Liver (tissue), 3 donors: ENCODE data around the gene ADGRG2.

Source experiments
- FOXA1 ChIP-seq: IDR thresholded peaks from 2 replicates; pipeline ENCODE4 v1.6.1; 2016; ENCODE audit warnings: antibody characterized with exemption
- GABPA ChIP-seq, 2 donors: IDR thresholded peaks in 1 of 2; conservative IDR thresholded peaks in 1 of 2; 2 replicates each; pipeline ENCODE4 v1.6.1; 2016; ENCODE audit warnings: antibody characterized with exemption in 2 of 2, mild to moderate bottlenecking in 1 of 2, moderate library complexity in 1 of 2
- HNF4G ChIP-seq: IDR thresholded peaks from 2 replicates; pipeline ENCODE4 v1.6.1; 2016; ENCODE audit warnings: antibody characterized with exemption
- JUND ChIP-seq, 2 donors: IDR thresholded peaks; 2 replicates each; pipeline ENCODE4 v1.6.1; 2016; ENCODE audit warnings: antibody characterized with exemption in 2 of 2
- MAX ChIP-seq: IDR thresholded peaks from 2 replicates; pipeline ENCODE4 v1.6.1; 2016; ENCODE audit warnings: antibody characterized with exemption
- NR2F2 ChIP-seq: IDR thresholded peaks from 2 replicates; pipeline ENCODE4 v1.6.1; 2016; ENCODE audit warnings: antibody characterized with exemption
- RAD21 ChIP-seq, 2 donors: IDR thresholded peaks; 2 replicates each; pipeline ENCODE4 v1.6.1; 2016; ENCODE audit warnings: antibody characterized with exemption in 2 of 2, mild to moderate bottlenecking in 2 of 2
- RXRA ChIP-seq, 2 donors: IDR thresholded peaks; 2 replicates each; pipeline ENCODE4 v1.6.1; 2017 to 2018; ENCODE audit warnings: antibody characterized with exemption in 2 of 2, mild to moderate bottlenecking in 1 of 2
- SP1 ChIP-seq: IDR thresholded peaks from 2 replicates; pipeline ENCODE4 v1.6.1; 2018; ENCODE audit warnings: antibody characterized with exemption, mild to moderate bottlenecking
- TAF1 ChIP-seq: conservative IDR thresholded peaks from 2 replicates; pipeline ENCODE4 v1.6.1; 2016; ENCODE audit warnings: antibody characterized with exemption, mild to moderate bottlenecking
- TF ChIP-seq, protein P1 (sequence below): fragments of 150-350 bp; IDR thresholded peaks from 2 replicates; pipeline ENCODE4 v1.5.1; 2017; ENCODE audit warnings: improper control_type of control experiment, low read depth, low read length; ENCODE audit not compliant: missing input control
- donor health status: healthy.
- donor health status: healthy.

GRCh38 chrX:18955676-18956075, 166.6 kb downstream of the ADGRG2 start:
- TF ChIP-seq, protein P1, sequence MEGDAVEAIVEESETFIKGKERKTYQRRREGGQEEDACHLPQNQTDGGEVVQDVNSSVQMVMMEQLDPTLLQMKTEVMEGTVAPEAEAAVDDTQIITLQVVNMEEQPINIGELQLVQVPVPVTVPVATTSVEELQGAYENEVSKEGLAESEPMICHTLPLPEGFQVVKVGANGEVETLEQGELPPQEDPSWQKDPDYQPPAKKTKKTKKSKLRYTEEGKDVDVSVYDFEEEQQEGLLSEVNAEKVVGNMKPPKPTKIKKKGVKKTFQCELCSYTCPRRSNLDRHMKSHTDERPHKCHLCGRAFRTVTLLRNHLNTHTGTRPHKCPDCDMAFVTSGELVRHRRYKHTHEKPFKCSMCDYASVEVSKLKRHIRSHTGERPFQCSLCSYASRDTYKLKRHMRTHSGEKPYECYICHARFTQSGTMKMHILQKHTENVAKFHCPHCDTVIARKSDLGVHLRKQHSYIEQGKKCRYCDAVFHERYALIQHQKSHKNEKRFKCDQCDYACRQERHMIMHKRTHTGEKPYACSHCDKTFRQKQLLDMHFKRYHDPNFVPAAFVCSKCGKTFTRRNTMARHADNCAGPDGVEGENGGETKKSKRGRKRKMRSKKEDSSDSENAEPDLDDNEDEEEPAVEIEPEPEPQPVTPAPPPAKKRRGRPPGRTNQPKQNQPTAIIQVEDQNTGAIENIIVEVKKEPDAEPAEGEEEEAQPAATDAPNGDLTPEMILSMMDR: no peak
- TF ChIP-seq TAF1 (no peak), MAX (no peak), RXRA (IDR thresholded peaks at IDR 0.05) (no peak), RAD21 (IDR thresholded peaks at IDR 0.05) (no peak), FOXA1 (no peak), NR2F2 (no peak), SP1 (no peak), JUND (IDR thresholded peaks at IDR 0.05) (no peak), HNF4G (no peak), GABPA (IDR thresholded peaks at IDR 0.05 in 1 of 2, conservative IDR thresholded peaks at IDR 0.05 in 1 of 2) (no peak)
